ENCODE results near the gene NELL1. TPM values are rescaled to one million over a fixed set of nuclear protein-coding genes. Genes with fewer than 3 reads are reported as not detected.
A peak's percentile ranks its signal among the peaks of the same experiment; 100 is the strongest.

The NELL1 gene
- total and polyA plus RNA-seq, 4 donors = 11.0 to 57.9 (median 31.2) TPM

- no CpG with 5 or more reads among the region's 2 CpGs for WGBS (ENCODE audit: insufficient coverage)
Observed at GRCh38 chr11:21415606-21416005, 746.2 kb downstream of the NELL1 start.

GRCh38 chr11:21421711-21422329 lies 752.4 kb downstream of the NELL1 start:
- DNase-seq (ENCODE audit: low read depth in 4 of 6, low spot score in 6 of 6) = no peak

More at GRCh38 chr11:21415606-21416005, 746.2 kb downstream of the NELL1 start:
- Histone ChIP-seq H3K36me3 (ENCODE audit: control insufficient read depth, insufficient read depth, low read length) (no peaks in the 10 kb centered on the region), H3K4me3 (ENCODE audit: low read depth, low read length) (no peak overlapping the region), H3K4me1 (ENCODE audit: control insufficient read depth, insufficient read depth, low read length) (no peaks in the 10 kb centered on the region), H3K27ac (ENCODE audit: low read depth, low read length) (no peak overlapping the region), H3K9me3 (ENCODE audit: control insufficient read depth, insufficient read depth, low read length) (no peaks in the 10 kb centered on the region), H3K27me3 (ENCODE audit: control insufficient read depth, insufficient read depth, low read length) (no peaks in the 10 kb centered on the region)
- DNase-seq (ENCODE audit: low read depth in 4 of 6, low spot score in 6 of 6) = peak in 2 of 6 donors; percentile 38 to 64

GRCh38 chr11:21426931-21427330 lies 757.5 kb downstream of the NELL1 start:
- DNase-seq (ENCODE audit: low read depth in 4 of 6, low spot score in 6 of 6) = no peak
- Histone ChIP-seq H3K9me3 (ENCODE audit: control insufficient read depth, insufficient read depth, low read length) (no peaks in the 10 kb centered on the region), H3K36me3 (ENCODE audit: control insufficient read depth, insufficient read depth, low read length) (no peaks in the 10 kb centered on the region), H3K27ac (ENCODE audit: low read depth, low read length) (no peak overlapping the region), H3K27me3 (ENCODE audit: control insufficient read depth, insufficient read depth, low read length) (no peaks in the 10 kb centered on the region), H3K4me1 (ENCODE audit: control insufficient read depth, insufficient read depth, low read length) (no peaks in the 10 kb centered on the region), H3K4me3 (ENCODE audit: low read depth, low read length) (no peak overlapping the region)
- 90% methylated on average over 2 of the region's 3 CpGs for WGBS (ENCODE audit: insufficient coverage)

More at GRCh38 chr11:21421711-21422329, 752.4 kb downstream of the NELL1 start:
- H3K4me1 ChIP-seq (ENCODE audit: control insufficient read depth, insufficient read depth, low read length) = no peaks in the 10 kb centered on the region
- no peak overlapping the region for H3K4me3 ChIP-seq (ENCODE audit: low read depth, low read length)
- H3K27ac ChIP-seq (ENCODE audit: low read depth, low read length) = no peak overlapping the region
- H3K36me3 ChIP-seq (ENCODE audit: control insufficient read depth, insufficient read depth, low read length) = no peaks in the 10 kb centered on the region
- no peaks in the 10 kb centered on the region for H3K9me3 ChIP-seq (ENCODE audit: control insufficient read depth, insufficient read depth, low read length)
- no peaks in the 10 kb centered on the region for H3K27me3 ChIP-seq (ENCODE audit: control insufficient read depth, insufficient read depth, low read length)
- no CpG with 5 or more reads among the region's 5 CpGs for WGBS (ENCODE audit: insufficient coverage)

GRCh38 chr11:21427726-21428125 lies 758.3 kb downstream of the NELL1 start:
- Histone ChIP-seq H3K36me3 (ENCODE audit: control insufficient read depth, insufficient read depth, low read length) (no peaks in the 10 kb centered on the region), H3K4me1 (ENCODE audit: control insufficient read depth, insufficient read depth, low read length) (no peaks in the 10 kb centered on the region), H3K9me3 (ENCODE audit: control insufficient read depth, insufficient read depth, low read length) (no peaks in the 10 kb centered on the region), H3K27ac (ENCODE audit: low read depth, low read length) (no peak overlapping the region), H3K27me3 (ENCODE audit: control insufficient read depth, insufficient read depth, low read length) (no peaks in the 10 kb centered on the region), H3K4me3 (ENCODE audit: low read depth, low read length) (no peak overlapping the region)
- no peak for DNase-seq (ENCODE audit: low read depth in 4 of 6, low spot score in 6 of 6)
- WGBS (ENCODE audit: insufficient coverage) = no CpG with 5 or more reads among the region's 1 CpG

- Histone ChIP-seq H3K9me3 (ENCODE audit: control insufficient read depth, insufficient read depth, low read length) (no peaks in the 10 kb centered on the region), H3K36me3 (ENCODE audit: control insufficient read depth, insufficient read depth, low read length) (no peaks in the 10 kb centered on the region), H3K4me3 (ENCODE audit: low read depth, low read length) (no peak overlapping the region), H3K27me3 (ENCODE audit: control insufficient read depth, insufficient read depth, low read length) (no peaks in the 10 kb centered on the region), H3K4me1 (ENCODE audit: control insufficient read depth, insufficient read depth, low read length) (no peaks in the 10 kb centered on the region), H3K27ac (ENCODE audit: low read depth, low read length) (no peak overlapping the region)
- no CpG with 5 or more reads among the region's 1 CpG for WGBS (ENCODE audit: insufficient coverage)
- DNase-seq (ENCODE audit: low read depth in 4 of 6, low spot score in 6 of 6) = no peak
Observed at GRCh38 chr11:21428796-21429195, 759.4 kb downstream of the NELL1 start.

GRCh38 chr11:21429401-21429800 lies 760.0 kb downstream of the NELL1 start:
- Histone ChIP-seq H3K36me3 (ENCODE audit: control insufficient read depth, insufficient read depth, low read length) (no peaks in the 10 kb centered on the region), H3K4me1 (ENCODE audit: control insufficient read depth, insufficient read depth, low read length) (no peaks in the 10 kb centered on the region), H3K27me3 (ENCODE audit: control insufficient read depth, insufficient read depth, low read length) (no peaks in the 10 kb centered on the region), H3K4me3 (ENCODE audit: low read depth, low read length) (no peak overlapping the region), H3K9me3 (ENCODE audit: control insufficient read depth, insufficient read depth, low read length) (peaks cover under 1% of the 10 kb centered on the region), H3K27ac (ENCODE audit: low read depth, low read length) (no peak overlapping the region)
- DNase-seq (ENCODE audit: low read depth in 4 of 6, low spot score in 6 of 6) = no peak

GRCh38 chr11:21430537-21430936 lies 761.2 kb downstream of the NELL1 start:
- no peak overlapping the region for H3K4me3 ChIP-seq (ENCODE audit: low read depth, low read length)
- H3K4me1 ChIP-seq (ENCODE audit: control insufficient read depth, insufficient read depth, low read length) = no peaks in the 10 kb centered on the region
- 100% methylated on average over 1 of the region's 3 CpGs for WGBS (ENCODE audit: insufficient coverage)
- no peaks in the 10 kb centered on the region for H3K27me3 ChIP-seq (ENCODE audit: control insufficient read depth, insufficient read depth, low read length)
- DNase-seq (ENCODE audit: low read depth in 4 of 6, low spot score in 6 of 6) = no peak
- H3K36me3 ChIP-seq (ENCODE audit: control insufficient read depth, insufficient read depth, low read length) = no peaks in the 10 kb centered on the region
- H3K9me3 ChIP-seq (ENCODE audit: control insufficient read depth, insufficient read depth, low read length) = peaks cover 1% of the 10 kb centered on the region
- no peak overlapping the region for H3K27ac ChIP-seq (ENCODE audit: low read depth, low read length)

- no peak for DNase-seq (ENCODE audit: low read depth in 4 of 6, low spot score in 6 of 6)
- Histone ChIP-seq H3K4me1 (ENCODE audit: control insufficient read depth, insufficient read depth, low read length) (no peaks in the 10 kb centered on the region), H3K36me3 (ENCODE audit: control insufficient read depth, insufficient read depth, low read length) (no peaks in the 10 kb centered on the region), H3K27ac (ENCODE audit: low read depth, low read length) (no peak overlapping the region), H3K27me3 (ENCODE audit: control insufficient read depth, insufficient read depth, low read length) (no peaks in the 10 kb centered on the region), H3K9me3 (ENCODE audit: control insufficient read depth, insufficient read depth, low read length) (no peaks in the 10 kb centered on the region), H3K4me3 (ENCODE audit: low read depth, low read length) (no peak overlapping the region)
- 77% methylated on average over 2 of the region's 2 CpGs for WGBS (ENCODE audit: insufficient coverage)
Observed at GRCh38 chr11:21446939-21447590, 777.7 kb downstream of the NELL1 start.

GRCh38 chr11:21447871-21448270 lies 778.5 kb downstream of the NELL1 start:
- H3K27ac ChIP-seq (ENCODE audit: low read depth, low read length) = no peak overlapping the region
- H3K27me3 ChIP-seq (ENCODE audit: control insufficient read depth, insufficient read depth, low read length) = no peaks in the 10 kb centered on the region
- H3K4me3 ChIP-seq (ENCODE audit: low read depth, low read length) = no peak overlapping the region
- H3K4me1 ChIP-seq (ENCODE audit: control insufficient read depth, insufficient read depth, low read length) = no peaks in the 10 kb centered on the region
- no peak for DNase-seq (ENCODE audit: low read depth in 4 of 6, low spot score in 6 of 6)
- WGBS (ENCODE audit: insufficient coverage) = no CpG with 5 or more reads among the region's 3 CpGs
- H3K9me3 ChIP-seq (ENCODE audit: control insufficient read depth, insufficient read depth, low read length) = no peaks in the 10 kb centered on the region
- no peaks in the 10 kb centered on the region for H3K36me3 ChIP-seq (ENCODE audit: control insufficient read depth, insufficient read depth, low read length)

GRCh38 chr11:21456186-21456585 lies 786.8 kb downstream of the NELL1 start:
- no peaks in the 10 kb centered on the region for H3K36me3 ChIP-seq (ENCODE audit: control insufficient read depth, insufficient read depth, low read length)
- no CpG with 5 or more reads among the region's 1 CpG for WGBS (ENCODE audit: insufficient coverage)
- H3K4me3 ChIP-seq (ENCODE audit: low read depth, low read length) = no peak overlapping the region
- H3K27me3 ChIP-seq (ENCODE audit: control insufficient read depth, insufficient read depth, low read length) = no peaks in the 10 kb centered on the region
- H3K4me1 ChIP-seq (ENCODE audit: control insufficient read depth, insufficient read depth, low read length) = no peaks in the 10 kb centered on the region
- H3K9me3 ChIP-seq (ENCODE audit: control insufficient read depth, insufficient read depth, low read length) = peaks cover 1% of the 10 kb centered on the region
- DNase-seq (ENCODE audit: low read depth in 4 of 6, low spot score in 6 of 6) = no peak
- H3K27ac ChIP-seq (ENCODE audit: low read depth, low read length) = no peak overlapping the region

Data from spinal cord (tissue), 10 donors.